ENCODE results near the gene PCF11.

Gene PCF11

GRCh38 chr11:83153764-83154163 is 3.2 kb upstream of the PCF11 start:
- CTCF ChIA-PET: no interaction called here
- Histone ChIP-seq H3K36me3 (ENCODE audit: control insufficient read depth in 4 of 4, insufficient read depth in 4 of 4, low read length in 3 of 4) (peaks cover 0 to 7% (median 0%) of the 10 kb centered on the region in 4 experiments), H3K9me3 (ENCODE audit: control extremely low read depth in 1 of 5, control insufficient read depth in 4 of 5, insufficient read depth in 2 of 5, low read depth in 1 of 5, low read length in 4 of 5) (no peaks in the 10 kb centered on the region), H3K27me3 (replicated peaks in 2 of 5; ENCODE audit: control insufficient read depth in 4 of 5, insufficient read depth in 5 of 5, low read length in 4 of 5) (no peaks in the 10 kb centered on the region), H3K27ac (ENCODE audit: insufficient read depth in 1 of 2, low read depth in 1 of 2, low read length in 2 of 2, poor library complexity in 1 of 2, severe bottlenecking in 2 of 2) (no peak overlapping the region), H3K4me1 (ENCODE audit: control extremely low read depth in 1 of 4, control insufficient read depth in 4 of 4, insufficient read depth in 4 of 4, low read length in 3 of 4) (peaks cover 0 to 9% (median 5%) of the 10 kb centered on the region in 4 experiments), H3K4me3 (ENCODE audit: control insufficient read depth in 1 of 7, extremely low read depth in 1 of 7, insufficient read depth in 4 of 7, low read depth in 2 of 7, low read length in 6 of 7) (no peak overlapping the region)
- WGBS (ENCODE audit: insufficient coverage): 94% methylated on average over 2 of the region's 6 CpGs
- no peak for DNase-seq
- POLR2A ChIA-PET: no interaction called here

GRCh38 chr11:83156144-83156995 is 561 bp upstream of the PCF11 start:
- POLR2A ChIA-PET: interaction anchor here (0.5 to 1.6 kb wide), 9 partner anchors 34 to 246 kb away, joined by 3 to 13 read pairs (median 4); partner anchors contain the start of genes ANKRD42 and RAB30
- H3K4me3 ChIP-seq (ENCODE audit: control insufficient read depth in 1 of 7, extremely low read depth in 1 of 7, insufficient read depth in 4 of 7, low read depth in 2 of 7, low read length in 6 of 7): peak overlapping the region; percentile 32 to 99 (median 94)
- H3K9me3 ChIP-seq (ENCODE audit: control extremely low read depth in 1 of 5, control insufficient read depth in 4 of 5, insufficient read depth in 2 of 5, low read depth in 1 of 5, low read length in 4 of 5): no peaks in the 10 kb centered on the region

DNA sequence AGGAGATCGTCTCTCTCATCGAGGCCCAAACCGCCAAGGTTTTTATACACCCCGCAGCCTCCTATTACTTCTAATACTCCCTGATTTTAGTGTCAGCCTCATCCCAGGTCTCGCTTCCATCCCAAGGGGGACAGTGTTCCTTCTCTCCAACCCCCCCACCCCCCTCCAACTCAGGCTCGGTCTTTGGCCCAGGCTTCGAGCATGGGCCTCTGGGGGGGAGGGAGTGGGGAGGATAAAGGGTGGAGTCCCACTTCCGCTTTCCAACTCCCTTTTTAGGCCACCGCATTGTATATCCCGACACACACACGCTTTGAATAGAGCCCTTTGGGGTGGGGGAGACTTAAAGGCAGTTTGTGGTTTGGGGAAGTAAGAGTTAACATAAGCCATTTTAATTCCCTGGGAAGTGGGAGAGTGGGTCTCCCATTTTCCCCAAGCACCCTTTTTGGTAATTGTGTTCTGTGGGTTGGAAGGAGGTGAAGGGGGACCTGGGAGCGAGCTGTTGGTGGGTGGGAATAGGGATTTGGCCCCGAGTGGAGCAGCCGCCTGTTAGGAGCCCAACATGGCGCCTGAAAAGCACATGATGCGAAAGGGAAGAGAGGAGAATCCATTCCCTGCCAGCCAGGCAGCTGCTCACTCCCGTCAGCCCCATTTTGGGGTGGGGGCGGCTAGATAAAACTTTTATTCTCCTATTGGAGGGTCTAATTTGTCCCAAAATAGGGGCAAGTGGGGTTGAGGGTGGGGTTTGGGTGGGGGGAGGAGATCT is 844 bp downstream of the PCF11 start:
- Histone ChIP-seq H3K4me3 (ENCODE audit: control insufficient read depth in 1 of 7, extremely low read depth in 1 of 7, insufficient read depth in 4 of 7, low read depth in 2 of 7, low read length in 6 of 7) (peak overlapping the region; percentile 97 to 100 (median 99)), H3K27me3 (replicated peaks in 2 of 5; ENCODE audit: control insufficient read depth in 4 of 5, insufficient read depth in 5 of 5, low read length in 4 of 5) (no peaks in the 10 kb centered on the region), H3K9me3 (ENCODE audit: control extremely low read depth in 1 of 5, control insufficient read depth in 4 of 5, insufficient read depth in 2 of 5, low read depth in 1 of 5, low read length in 4 of 5) (no peaks in the 10 kb centered on the region), H3K4me1 (ENCODE audit: control extremely low read depth in 1 of 4, control insufficient read depth in 4 of 4, insufficient read depth in 4 of 4, low read length in 3 of 4) (peaks cover 20 to 46% (median 30%) of the 10 kb centered on the region in 4 experiments), H3K36me3 (ENCODE audit: control insufficient read depth in 4 of 4, insufficient read depth in 4 of 4, low read length in 3 of 4) (peaks cover 2 to 25% (median 7%) of the 10 kb centered on the region in 4 experiments), H3K27ac (ENCODE audit: insufficient read depth in 1 of 2, low read depth in 1 of 2, low read length in 2 of 2, poor library complexity in 1 of 2, severe bottlenecking in 2 of 2) (peak overlapping the region; percentile 98 to 99)
- DNase-seq: peak; percentile 52 to 79 (median 73)
- WGBS (ENCODE audit: insufficient coverage): 0% methylated on average over 8 of the region's 18 CpGs
- ChIA-PET CTCF (interaction anchor here (0.8 to 1.7 kb wide), 3 partner anchors 31 to 224 kb away, joined by 3 to 4 read pairs (median 3); no protein-coding TSS in a partner anchor), POLR2A (interaction anchor here (0.6 to 1.6 kb wide), 7 partner anchors 30 to 128 kb away, joined by 3 to 13 read pairs (median 3); partner anchors contain the start of genes ANKRD42, CCDC90B and RAB30)

More at GRCh38 chr11:83156144-83156995, 561 bp upstream of the PCF11 start:
- CTCF ChIA-PET: interaction anchor here (0.9 to 1.7 kb wide), 4 partner anchors 33 to 256 kb away, joined by 3 to 4 read pairs (median 4); partner anchors contain the start of genes CCDC90B and PRCP
- peak overlapping the region; percentile 73 to 93 for H3K27ac ChIP-seq (ENCODE audit: insufficient read depth in 1 of 2, low read depth in 1 of 2, low read length in 2 of 2, poor library complexity in 1 of 2, severe bottlenecking in 2 of 2)
- peaks cover 2 to 25% (median 5%) of the 10 kb centered on the region in 4 experiments for H3K36me3 ChIP-seq (ENCODE audit: control insufficient read depth in 4 of 4, insufficient read depth in 4 of 4, low read length in 3 of 4)
- no peaks in the 10 kb centered on the region for H3K27me3 ChIP-seq (replicated peaks in 2 of 5; ENCODE audit: control insufficient read depth in 4 of 5, insufficient read depth in 5 of 5, low read length in 4 of 5)
- DNase-seq: peak; percentile 100
- H3K4me1 ChIP-seq (ENCODE audit: control extremely low read depth in 1 of 4, control insufficient read depth in 4 of 4, insufficient read depth in 4 of 4, low read length in 3 of 4): peaks cover 16 to 34% (median 27%) of the 10 kb centered on the region in 4 experiments
- WGBS (ENCODE audit: insufficient coverage): under 1% methylated on average over 17 of the region's 35 CpGs

DNA sequence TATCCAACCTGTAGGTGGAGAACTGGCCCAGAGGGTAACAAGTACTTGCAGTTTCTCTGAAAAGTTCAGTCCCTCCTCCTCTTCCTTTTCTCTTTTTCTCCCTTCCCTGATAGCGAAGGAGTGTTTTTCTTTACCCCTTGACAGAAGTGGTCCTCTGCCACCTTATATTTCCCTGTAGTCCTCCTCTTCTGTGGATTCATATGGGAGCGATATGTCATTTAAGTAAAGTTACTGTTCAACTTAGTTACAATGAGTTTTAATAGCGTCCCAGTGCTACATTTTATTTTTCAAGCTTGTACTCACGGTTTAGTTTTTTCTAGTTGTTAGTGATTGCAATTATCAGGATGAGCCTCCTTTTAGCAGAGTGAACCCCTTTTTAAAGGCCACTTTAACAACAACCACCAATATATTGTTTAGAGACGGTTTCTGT is 1.4 kb downstream of the PCF11 start:
- H3K4me1 ChIP-seq (ENCODE audit: control extremely low read depth in 1 of 4, control insufficient read depth in 4 of 4, insufficient read depth in 4 of 4, low read length in 3 of 4): peaks cover 20 to 46% (median 30%) of the 10 kb centered on the region in 4 experiments
- no peaks in the 10 kb centered on the region for H3K27me3 ChIP-seq (replicated peaks in 2 of 5; ENCODE audit: control insufficient read depth in 4 of 5, insufficient read depth in 5 of 5, low read length in 4 of 5)
- H3K4me3 ChIP-seq (ENCODE audit: control insufficient read depth in 1 of 7, extremely low read depth in 1 of 7, insufficient read depth in 4 of 7, low read depth in 2 of 7, low read length in 6 of 7): peak overlapping the region in 6 of 7 experiments; percentile 97 to 100 (median 99)
- WGBS (ENCODE audit: insufficient coverage): no CpG with 5 or more reads among the region's 5 CpGs
- H3K27ac ChIP-seq (ENCODE audit: insufficient read depth in 1 of 2, low read depth in 1 of 2, low read length in 2 of 2, poor library complexity in 1 of 2, severe bottlenecking in 2 of 2): peak overlapping the region; percentile 98 to 99
- CTCF ChIA-PET: interaction anchor here (1.0 kb wide), 1 partner anchor 225 kb away, joined by 3 read pairs; no protein-coding TSS in a partner anchor
- no peaks in the 10 kb centered on the region for H3K9me3 ChIP-seq (ENCODE audit: control extremely low read depth in 1 of 5, control insufficient read depth in 4 of 5, insufficient read depth in 2 of 5, low read depth in 1 of 5, low read length in 4 of 5)
- H3K36me3 ChIP-seq (ENCODE audit: control insufficient read depth in 4 of 4, insufficient read depth in 4 of 4, low read length in 3 of 4): peaks cover 2 to 25% (median 9%) of the 10 kb centered on the region in 4 experiments
- no peak for DNase-seq
- POLR2A ChIA-PET: interaction anchor here (0.7 to 1.1 kb wide), 3 partner anchors 30 to 128 kb away, joined by 3 read pairs; partner anchors contain the start of gene CCDC90B

DNA sequence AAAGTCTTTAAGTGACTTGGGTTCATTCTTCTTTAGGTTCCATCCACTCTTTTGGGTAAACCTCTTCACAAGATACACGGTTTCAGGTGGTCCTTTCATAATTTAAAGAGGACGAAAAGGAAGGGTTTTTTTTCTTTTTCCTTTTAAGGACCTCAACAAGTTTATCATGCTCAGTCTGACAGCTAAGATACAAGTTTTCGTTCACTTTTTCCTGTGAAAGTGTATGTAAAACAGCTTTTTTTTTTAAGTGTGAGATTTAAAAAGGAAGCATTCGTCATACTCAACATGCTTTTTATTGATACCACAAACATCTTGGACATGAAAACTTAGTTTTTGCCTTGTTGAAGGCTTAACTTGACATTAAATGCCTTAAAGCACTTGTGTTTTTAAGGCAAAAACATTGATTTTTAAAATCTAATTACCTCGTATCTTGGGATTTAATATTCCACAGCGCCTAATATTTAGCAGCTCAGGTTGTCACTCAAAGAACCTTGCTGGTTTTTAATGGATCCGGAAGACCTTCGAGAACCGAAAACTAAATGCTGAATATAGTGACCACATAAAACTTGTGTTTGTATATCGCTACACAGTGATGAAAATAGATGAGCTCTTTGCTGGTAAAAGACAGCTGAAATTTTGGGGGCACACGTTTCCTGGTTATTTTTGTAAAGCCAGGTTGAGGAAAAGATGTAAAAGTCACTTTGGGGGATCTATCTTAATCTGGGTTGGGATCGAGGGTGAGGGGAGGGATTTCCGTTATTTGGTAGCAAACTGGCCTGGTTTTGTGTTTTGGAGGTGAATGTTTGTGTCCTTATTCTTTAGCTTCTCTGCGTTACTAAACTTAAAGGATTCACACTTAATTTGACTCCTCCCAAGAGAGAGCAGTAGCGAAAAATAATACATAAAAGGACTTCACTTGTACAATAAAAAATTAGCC is 2.3 kb downstream of the PCF11 start:
- H3K27me3 ChIP-seq (replicated peaks in 2 of 5; ENCODE audit: control insufficient read depth in 4 of 5, insufficient read depth in 5 of 5, low read length in 4 of 5): no peaks in the 10 kb centered on the region
- DNase-seq: peak in 2 of 3 donors; percentile 7 to 24
- peak overlapping the region in 6 of 7 experiments; percentile 97 to 100 (median 99) for H3K4me3 ChIP-seq (ENCODE audit: control insufficient read depth in 1 of 7, extremely low read depth in 1 of 7, insufficient read depth in 4 of 7, low read depth in 2 of 7, low read length in 6 of 7)
- CTCF ChIA-PET: interaction anchor here (1.2 to 1.8 kb wide), 3 partner anchors 13 to 84 kb away, joined by 3 to 6 read pairs (median 5); no protein-coding TSS in a partner anchor
- no peaks in the 10 kb centered on the region for H3K9me3 ChIP-seq (ENCODE audit: control extremely low read depth in 1 of 5, control insufficient read depth in 4 of 5, insufficient read depth in 2 of 5, low read depth in 1 of 5, low read length in 4 of 5)
- H3K36me3 ChIP-seq (ENCODE audit: control insufficient read depth in 4 of 4, insufficient read depth in 4 of 4, low read length in 3 of 4): peaks cover 2 to 28% (median 10%) of the 10 kb centered on the region in 4 experiments
- POLR2A ChIA-PET: interaction anchor here (1.0 to 1.5 kb wide), 3 partner anchors 35 to 127 kb away, joined by 3 to 6 read pairs (median 4); partner anchors contain the start of genes ANKRD42, CCDC90B and RAB30
- WGBS (ENCODE audit: insufficient coverage): 22% methylated on average over 8 of the region's 15 CpGs
- H3K27ac ChIP-seq (ENCODE audit: insufficient read depth in 1 of 2, low read depth in 1 of 2, low read length in 2 of 2, poor library complexity in 1 of 2, severe bottlenecking in 2 of 2): peak overlapping the region; percentile 0 to 99
- H3K4me1 ChIP-seq (ENCODE audit: control extremely low read depth in 1 of 4, control insufficient read depth in 4 of 4, insufficient read depth in 4 of 4, low read length in 3 of 4): peaks cover 20 to 46% (median 30%) of the 10 kb centered on the region in 4 experiments
